IMR-90 (cell line): ENCODE results near the gene MED12L. TPM values are rescaled to one million over a fixed set of nuclear protein-coding genes. Genes with fewer than 3 reads are reported as not detected.

Experiments used
- ATAC-seq: fragments of 200-7000 bp; cut with Tn5 transposase; 2 replicates; pipeline ENCODE4 v1.9.1; 2020; ENCODE audit warnings: low read depth, mild to moderate bottlenecking, moderate library complexity
- BruUV-seq: library from RNA; stranded (reverse); fragments of 400-500 nt; replicated peaks from 2 replicates; lab custom pipeline; 2021; lab: Mats Ljungman, UMichigan
- CTCF ChIA-PET: fragments of 300-600 bp; formaldehyde crosslinking; extraction: SDS; loops from one replicate; lab custom pipeline; 2021; ENCODE audit warnings: antibody characterized with exemption; lab: Yijun Ruan, JAX
- POLR2A ChIA-PET: fragments of 300-600 bp; sonication (Branson Sonifier 250); formaldehyde crosslinking; loops from one replicate; lab custom pipeline; 2022; ENCODE audit warnings: antibody characterized with exemption; ENCODE audit not compliant: unreplicated experiment; lab: Charles Lee
- DNase-seq: peaks from one replicate; pipeline ENCODE4 v3.0.0; 2013
- H2AFZ ChIP-seq: replicated peaks from 2 replicates; pipeline ENCODE3; 2013; ENCODE audit warnings: low read length, mild to moderate bottlenecking; ENCODE audit not compliant: poor library complexity
- H2AK5ac ChIP-seq: 2 replicates; pipeline ENCODE4 v1.6.1; 2013; ENCODE audit warnings: low read depth, low read length, inconsistent platforms
- H2AK9ac ChIP-seq: replicated peaks from 2 replicates; pipeline ENCODE3; 2013; ENCODE audit warnings: mild to moderate bottlenecking, low read depth, low read length, moderate library complexity; ENCODE audit not compliant: poor library complexity
- H2BK120ac ChIP-seq: 2 replicates; pipeline ENCODE4 v1.6.1; 2013; ENCODE audit warnings: low read depth, low read length, inconsistent platforms
- H2BK15ac ChIP-seq: 3 replicates; pipeline ENCODE4 v1.6.1; 2013; ENCODE audit warnings: low read depth, low read length, inconsistent platforms
- H2BK20ac ChIP-seq: 2 replicates; pipeline ENCODE4 v1.6.1; 2013; ENCODE audit warnings: low read depth, mild to moderate bottlenecking, inconsistent platforms, low read length, moderate library complexity
- H2BK5ac ChIP-seq: 2 replicates; pipeline ENCODE4 v1.6.1; 2013; ENCODE audit warnings: mild to moderate bottlenecking, low read depth, low read length, inconsistent platforms; ENCODE audit not compliant: poor library complexity, severe bottlenecking
- H3K14ac ChIP-seq: replicated peaks from 2 replicates; pipeline ENCODE4 v1.6.1; 2013; ENCODE audit warnings: low read depth, low read length, inconsistent platforms
- H3K18ac ChIP-seq: 2 replicates; pipeline ENCODE4 v1.6.1; 2013; ENCODE audit warnings: low read depth, low read length, control low read depth
- H3K23ac ChIP-seq: 2 replicates; pipeline ENCODE4 v1.6.1; 2013; ENCODE audit warnings: low read depth, low read length, inconsistent platforms
- H3K27ac ChIP-seq: 2 replicates; pipeline ENCODE4 v1.5.1; 2013; ENCODE audit warnings: mild to moderate bottlenecking, control low read depth, low read length; ENCODE audit not compliant: insufficient read depth
- H3K27me3 ChIP-seq: 2 replicates; pipeline ENCODE4 v1.6.1; 2013; ENCODE audit warnings: low read length; ENCODE audit not compliant: control insufficient read depth, insufficient read depth
- H3K36me3 ChIP-seq: 2 replicates; pipeline ENCODE4 v1.6.1; 2013; ENCODE audit warnings: low read length, mixed read lengths; ENCODE audit not compliant: control insufficient read depth, insufficient read depth
- H3K4ac ChIP-seq: 2 replicates; pipeline ENCODE4 v1.6.1; 2013; ENCODE audit warnings: low read depth, low read length, inconsistent platforms
- H3K4me1 ChIP-seq: 2 replicates; pipeline ENCODE4 v1.6.1; 2013; ENCODE audit warnings: low read length, mixed read lengths; ENCODE audit not compliant: control insufficient read depth, insufficient read depth
- H3K4me2 ChIP-seq: 2 replicates; pipeline ENCODE4 v1.6.1; 2013; ENCODE audit warnings: low read depth, mild to moderate bottlenecking, control low read depth, low read length, moderate library complexity
- H3K4me3 ChIP-seq: 2 replicates; pipeline ENCODE4 v1.5.1; 2013; ENCODE audit warnings: low read depth, mild to moderate bottlenecking, control low read depth, low read length, moderate library complexity; ENCODE audit not compliant: insufficient read depth
- H3K56ac ChIP-seq: 2 replicates; pipeline ENCODE4 v1.6.1; 2013; ENCODE audit warnings: low read length, inconsistent platforms; ENCODE audit not compliant: insufficient read depth; ENCODE audit errors: extremely low read depth
- H3K79me1 ChIP-seq, 2 experiments: 2 replicates each; pipeline ENCODE4 v1.6.1; 2013; ENCODE audit warnings: low read length in 2 of 2, inconsistent platforms in 1 of 2, low read depth in 1 of 2
- H3K9ac ChIP-seq: 2 replicates; pipeline ENCODE4 v1.6.1; 2013; ENCODE audit warnings: low read depth, low read length, control low read depth
- H3K9me1 ChIP-seq: 2 replicates; pipeline ENCODE4 v1.6.1; 2013; ENCODE audit warnings: low read length, inconsistent platforms; ENCODE audit not compliant: insufficient read depth
- H3K9me3 ChIP-seq: 2 replicates; pipeline ENCODE4 v1.6.1; 2013; ENCODE audit warnings: low read length; ENCODE audit not compliant: control insufficient read depth, insufficient read depth
- H4K20me1 ChIP-seq: 2 replicates; pipeline ENCODE4 v1.6.1; 2013; ENCODE audit warnings: low read length, inconsistent platforms; ENCODE audit not compliant: insufficient read depth
- H4K5ac ChIP-seq: 2 replicates; pipeline ENCODE4 v1.6.1; 2013; ENCODE audit warnings: mild to moderate bottlenecking, low read depth, low read length, control low read depth
- H4K8ac ChIP-seq, 2 experiments: 2 replicates each; pipeline ENCODE4 v1.6.1; 2013; ENCODE audit warnings: low read depth in 2 of 2, low read length in 2 of 2, control low read depth in 1 of 2, inconsistent platforms in 1 of 2
- H4K91ac ChIP-seq: 2 replicates; pipeline ENCODE4 v1.6.1; 2013; ENCODE audit warnings: low read depth, low read length, inconsistent platforms; ENCODE audit not compliant: insufficient read depth
- BHLHE40 ChIP-seq: fragments of 150-350 bp; IDR thresholded peaks from 2 replicates; pipeline ENCODE4 v1.6.1; 2016; ENCODE audit warnings: mild to moderate bottlenecking, low read depth, low read length
- CEBPB ChIP-seq: IDR thresholded peaks from 2 replicates; pipeline ENCODE4 v1.6.1; 2012; ENCODE audit warnings: low read depth, low read length, improper control_type of control experiment
- CHD1 ChIP-seq: IDR thresholded peaks from 2 replicates; pipeline ENCODE4 v1.6.1; 2012; ENCODE audit warnings: low read depth, low read length, improper control_type of control experiment
- CTCF ChIP-seq: conservative IDR thresholded peaks from 2 replicates; pipeline ENCODE4 v1.5.1; 2012; ENCODE audit warnings: mild to moderate bottlenecking, low read depth, low read length, improper control_type of control experiment
- ELK1 ChIP-seq: fragments of 150-350 bp; IDR thresholded peaks from 2 replicates; pipeline ENCODE4 v1.6.1; 2016; ENCODE audit warnings: low read depth, mild to moderate bottlenecking, low read length, moderate library complexity, borderline replicate concordance
- FOS ChIP-seq: fragments of 150-350 bp; IDR thresholded peaks from 2 replicates; pipeline ENCODE4 v1.6.1; 2016; ENCODE audit warnings: low read depth, low read length
- MAFK ChIP-seq: IDR thresholded peaks from 2 replicates; pipeline ENCODE4 v1.6.1; 2012; ENCODE audit warnings: low read depth, low read length, improper control_type of control experiment
- MAZ ChIP-seq: IDR thresholded peaks from 2 replicates; pipeline ENCODE4 v1.6.1; 2012; ENCODE audit warnings: low read depth, mild to moderate bottlenecking, low read length, improper control_type of control experiment, moderate library complexity, borderline replicate concordance
- MXI1 ChIP-seq: IDR thresholded peaks from 2 replicates; pipeline ENCODE4 v1.6.1; 2012; ENCODE audit warnings: low read depth, mild to moderate bottlenecking, low read length, moderate library complexity, borderline replicate concordance
- NFE2L2 ChIP-seq: fragments of 150-350 bp; IDR thresholded peaks from 2 replicates; pipeline ENCODE4 v1.6.1; 2016; ENCODE audit warnings: low read depth, mild to moderate bottlenecking, low read length
- POLR2A ChIP-seq: IDR thresholded peaks from 2 replicates; pipeline ENCODE4 v1.6.1; 2012; ENCODE audit warnings: mild to moderate bottlenecking, low read depth, low read length
- RAD21 ChIP-seq: IDR thresholded peaks from 2 replicates; pipeline ENCODE4 v1.6.1; 2012; ENCODE audit warnings: low read length, improper control_type of control experiment
- RCOR1 ChIP-seq: IDR thresholded peaks from 2 replicates; pipeline ENCODE4 v1.6.1; 2012; ENCODE audit warnings: mild to moderate bottlenecking, low read length, improper control_type of control experiment; ENCODE audit not compliant: insufficient replicate concordance
- RFX5 ChIP-seq: IDR thresholded peaks from 2 replicates; pipeline ENCODE4 v1.8.0; 2012; ENCODE audit warnings: low read depth, mild to moderate bottlenecking, low read length, moderate library complexity
- SMC3 ChIP-seq: fragments of 150-350 bp; IDR thresholded peaks from 2 replicates; pipeline ENCODE4 v1.6.1; 2016; ENCODE audit warnings: low read depth, mild to moderate bottlenecking, antibody characterized with exemption, low read length, moderate library complexity
- WGBS, 2 experiments: methylation state at CpG; one replicate each; pipeline versions ENCODE4 v1.1.5 to v1.1.7; 2013; ENCODE audit warnings: missing lambda C conversion rate in 2 of 2; ENCODE audit not compliant: insufficient read length in 1 of 2; ENCODE audit errors: extremely low coverage in 2 of 2; 5-methylcytosine and 5-hydroxymethylcytosine counted together
- dilution Hi-C: fragments of 300-500 bp; cut with HindIII; formaldehyde crosslinking; loops from one replicate; pipeline ENCODE4 v1.14.3; 2018; ENCODE audit warnings: low sequenced_read_pairs; ENCODE audit not compliant: unreplicated experiment
- in situ Hi-C: fragments of 300-500 bp; cut with MboI; formaldehyde crosslinking; loops from 3 replicates; pipeline ENCODE4 v1.14.3; 2019; ENCODE audit warnings: low sequenced_read_pairs, inconsistent platforms, mixed read lengths
- intact Hi-C: fragments of 100-400 bp; cut with micrococcal nuclease; formaldehyde crosslinking; loops from 2 replicates; pipeline ENCODE4 v1.10.0; 2022
- polyA plus RNA-seq, 3 experiments: library from polyadenylated mRNA; depleted of rRNA; stranded (reverse); fragments of >200 nt; gene quantifications; 2 replicates each; pipeline ENCODE4 v1.2.3, GENCODE V29; 2012; ENCODE audit warnings: low replicate concordance in 1 of 3
- total RNA-seq: library from RNA; depleted of rRNA; stranded (reverse); fragments of >200 nt; gene quantifications from 2 replicates; pipeline ENCODE4 v1.2.3, GENCODE V29; 2012

MED12L gene
- total and polyA plus RNA-seq, 2 of the 4 experiments (the other 2 are of a cell fraction): 0.05 to 0.18 TPM

GRCh38 chr3:151171145-151171757 is 85.8 kb downstream of the MED12L start (continued):
- no peak for TF ChIP-seq CHD1

- no peak overlapping the region for H3K27ac ChIP-seq
- H4K8ac ChIP-seq: no peak overlapping the region
- no peak overlapping the region for H2BK5ac ChIP-seq
- H3K9ac ChIP-seq: no peak overlapping the region
- ChIA-PET POLR2A (no interaction called here), CTCF (interaction anchor here (0.7 kb wide), 1 partner anchor 1268 kb away, joined by 4 read pairs; no protein-coding TSS in a partner anchor)
- no peak overlapping the region for H2BK120ac ChIP-seq
- H3K79me1 ChIP-seq: no peaks in the 10 kb centered on the region
- dilution Hi-C loops (no loop called here), intact Hi-C loops (no loop called here), in situ Hi-C loops (no loop called here)
- no peaks in the 10 kb centered on the region for H3K9me3 ChIP-seq
- H3K36me3 ChIP-seq: no peaks in the 10 kb centered on the region
- H3K56ac ChIP-seq: no peak overlapping the region
- ATAC-seq (no peak), DNase-seq (no peak)
- no peak overlapping the region for H3K4me2 ChIP-seq
- no peak overlapping the region for H3K4me3 ChIP-seq
- H2BK20ac ChIP-seq: no peak overlapping the region
- no peaks in the 10 kb centered on the region; the same call in 1 of the 2 replicates for H3K27me3 ChIP-seq
- no CpG with 5 or more reads among the region's 2 CpGs for WGBS, 2 experiments
- no peak overlapping the region for H4K5ac ChIP-seq
- BruUV-seq: no TSS peak
- H4K20me1 ChIP-seq: no peaks in the 10 kb centered on the region
- no peak overlapping the region for H2AK9ac ChIP-seq
- H3K14ac ChIP-seq: no peak overlapping the region
- no peak overlapping the region for H3K18ac ChIP-seq
- H3K23ac ChIP-seq: no peak overlapping the region
- no peak overlapping the region for H2AK5ac ChIP-seq
- no peaks in the 10 kb centered on the region for H3K4me1 ChIP-seq
- H2AFZ ChIP-seq: no peak overlapping the region
- no peak overlapping the region for H4K91ac ChIP-seq
- H2BK15ac ChIP-seq: no peak overlapping the region
- no peak overlapping the region for H3K4ac ChIP-seq
- H3K9me1 ChIP-seq: no peaks in the 10 kb centered on the region
- TF ChIP-seq MAFK (no peak), SMC3 (no peak), FOS (no peak), RAD21 (no peak), ELK1 (no peak), POLR2A (no peak), RCOR1 (no peak), NFE2L2 (no peak), MAZ (no peak), CEBPB (no peak), CHD1 (no peak), RFX5 (no peak), MXI1 (no peak), CTCF (no peak), BHLHE40 (no peak)
These were observed 88.9 kb downstream of the MED12L start for GRCh38 chr3:151174351-151174750.
